ENCODE measurements around the gene TKT.

TKT gene

DNA sequence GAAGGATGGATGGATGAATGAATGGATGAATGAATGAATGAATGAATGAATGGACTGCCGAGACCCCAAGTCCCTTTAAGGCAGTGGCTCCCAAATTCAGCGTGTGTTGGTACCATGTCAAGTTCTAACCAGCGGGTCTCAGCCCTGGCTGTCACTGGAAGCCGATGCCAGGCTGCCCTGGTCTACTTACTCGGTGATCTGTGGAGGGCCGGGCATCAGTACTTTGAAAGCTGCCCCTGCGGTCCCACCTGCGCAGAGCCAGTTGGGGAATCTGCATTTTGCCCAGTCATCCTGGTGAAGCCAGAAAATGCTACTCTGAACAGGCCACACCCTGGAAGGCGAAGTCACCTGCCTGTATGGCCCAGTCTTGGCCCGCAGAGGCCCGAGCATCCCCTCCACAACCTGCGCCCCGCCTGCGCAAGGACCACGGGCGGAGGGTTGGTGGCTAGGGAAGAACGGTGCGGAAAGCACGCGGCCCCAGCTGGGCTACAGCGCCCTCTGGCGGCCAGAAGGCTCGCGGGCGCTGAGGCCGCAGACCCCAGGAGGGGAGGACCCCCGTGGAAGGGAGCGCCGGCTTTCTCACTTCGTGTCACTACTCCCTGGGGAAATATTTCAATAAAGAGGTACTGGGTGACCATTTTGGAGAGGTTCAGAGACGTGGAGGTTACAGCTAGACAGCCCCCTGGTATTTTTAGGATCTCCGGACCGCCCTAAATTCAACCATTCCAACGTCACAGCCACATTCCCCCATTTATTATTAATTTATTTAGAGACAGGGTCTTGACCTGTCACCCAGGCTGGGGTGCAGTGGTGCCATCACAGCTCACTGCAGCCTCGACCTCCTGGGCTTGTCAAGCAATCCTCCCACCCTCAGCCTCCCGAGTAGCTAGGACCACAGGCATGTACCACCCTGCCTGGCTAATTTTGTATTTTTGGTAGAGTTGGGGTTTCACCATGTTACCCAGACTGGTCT, 59.9 kb downstream of the TKT start:
- DNase-seq, result peak; percentile 72

DNA sequence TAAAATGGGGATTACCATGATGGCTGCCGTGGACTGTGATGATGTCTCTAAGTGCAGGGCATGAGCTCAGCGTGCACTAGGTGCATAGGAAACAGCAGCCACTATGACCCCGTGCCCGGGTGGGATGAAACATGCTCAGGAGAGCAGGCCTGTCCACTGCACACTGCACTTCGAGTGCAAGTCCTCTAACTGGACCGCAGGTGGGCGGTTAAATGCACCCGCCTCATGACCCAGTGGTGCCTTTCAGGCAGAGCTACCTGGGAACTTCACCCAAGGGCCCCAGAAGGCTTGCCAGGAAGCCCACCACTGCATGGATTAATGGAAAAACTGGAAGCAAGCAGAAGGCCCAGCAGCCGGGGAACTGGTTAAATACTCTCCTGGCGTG, 60.8 kb downstream of the TKT start:
- no peak for DNase-seq

DNA sequence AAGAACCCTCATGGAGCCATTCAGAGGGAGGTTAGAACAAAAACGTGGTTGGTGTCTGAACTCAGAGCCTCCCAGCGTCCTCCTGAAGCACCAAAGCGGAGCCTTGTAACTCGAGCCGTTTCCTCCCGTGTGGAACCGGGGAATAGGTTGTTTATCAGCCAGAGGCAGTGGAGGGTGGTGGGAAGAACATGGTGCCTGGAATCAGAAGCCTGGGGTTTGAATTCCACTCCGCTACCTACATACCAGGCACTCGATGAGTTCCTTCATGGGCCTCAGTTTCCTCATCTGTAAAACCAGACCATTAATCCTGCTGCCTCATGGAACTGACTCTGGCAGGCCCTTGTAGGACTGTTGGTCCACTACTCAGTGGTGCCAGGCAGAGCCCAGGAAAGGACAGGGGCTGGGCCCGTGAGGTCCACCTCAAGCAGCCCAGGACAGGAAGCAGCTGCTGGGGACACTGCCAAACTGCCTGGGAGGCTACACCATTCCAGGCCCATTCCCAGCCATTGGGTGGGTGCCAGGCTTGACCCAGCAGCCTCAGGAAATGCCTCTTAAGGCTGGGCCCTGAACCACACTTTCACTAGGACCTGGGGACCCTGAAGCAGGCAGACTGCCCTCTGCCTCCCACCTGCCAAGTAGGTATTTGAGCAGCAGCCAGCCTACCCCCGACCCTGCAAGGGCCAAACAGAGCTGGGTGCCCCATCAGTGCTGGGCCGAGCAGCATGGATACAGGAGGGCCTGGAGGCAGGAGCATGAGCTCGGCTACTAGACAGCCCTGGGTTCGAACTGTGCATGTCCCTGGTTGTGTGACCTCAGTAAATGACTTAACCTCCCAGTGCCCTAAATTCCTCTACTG, 61.4 kb downstream of the TKT start:
- DNase-seq, result no peak

DNA sequence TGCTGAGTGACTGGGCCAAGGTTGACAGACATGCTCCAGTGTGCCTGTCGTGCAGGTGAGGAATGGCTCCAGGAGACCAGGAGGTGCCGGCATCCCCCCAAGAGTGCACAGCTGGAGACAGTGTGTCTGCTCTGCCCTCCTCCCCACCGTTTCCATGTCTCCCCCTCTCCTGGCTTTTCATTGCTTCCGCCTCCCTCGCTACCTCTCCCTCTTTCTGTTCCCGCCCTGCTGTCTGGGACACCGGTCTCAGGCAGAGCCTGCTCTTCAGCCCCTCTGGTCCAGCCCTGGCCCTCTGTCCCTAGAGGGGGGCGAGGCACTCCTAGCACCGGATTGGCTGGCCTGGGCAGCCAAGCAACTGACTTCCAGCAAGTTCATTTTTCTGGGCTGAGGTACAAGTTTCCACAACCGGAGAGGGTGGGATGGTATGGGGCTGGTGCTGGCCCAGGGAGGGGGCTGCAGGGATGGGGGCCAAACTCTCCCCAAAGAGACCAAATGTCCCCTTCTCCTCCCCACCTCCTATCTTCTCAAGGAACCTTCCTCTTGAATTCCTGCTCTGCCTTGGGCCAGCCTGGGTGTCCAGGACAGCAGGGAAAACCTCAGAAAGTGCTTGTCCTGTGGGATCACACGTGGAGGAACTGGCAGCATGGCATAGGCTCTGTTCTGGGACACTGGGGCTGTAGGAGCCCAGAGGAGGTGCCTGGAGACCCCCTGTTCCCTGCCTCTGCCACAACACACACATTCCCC, 62.2 kb downstream of the TKT start:
- no peak for DNase-seq

DNA sequence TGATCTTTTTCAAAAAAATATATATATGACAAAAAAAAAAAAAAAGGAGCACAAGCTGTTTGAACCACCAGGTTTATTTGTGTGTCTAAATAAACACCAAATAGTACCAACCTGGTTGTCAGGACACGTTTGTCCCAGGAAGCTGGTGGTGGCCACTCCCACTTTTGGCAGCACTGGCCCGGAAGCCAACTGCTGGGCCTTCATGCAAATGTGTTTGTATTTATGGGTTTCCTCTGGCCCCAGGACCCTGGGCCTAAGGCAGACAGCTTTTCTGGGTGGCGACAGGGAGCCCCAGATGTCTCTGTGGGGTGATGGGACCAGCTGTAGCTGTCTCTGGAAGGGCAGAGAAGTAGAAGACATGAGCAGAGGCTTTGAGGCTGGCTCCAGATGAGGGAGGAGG, 63.2 kb downstream of the TKT start:
- no peak for DNase-seq

DNA sequence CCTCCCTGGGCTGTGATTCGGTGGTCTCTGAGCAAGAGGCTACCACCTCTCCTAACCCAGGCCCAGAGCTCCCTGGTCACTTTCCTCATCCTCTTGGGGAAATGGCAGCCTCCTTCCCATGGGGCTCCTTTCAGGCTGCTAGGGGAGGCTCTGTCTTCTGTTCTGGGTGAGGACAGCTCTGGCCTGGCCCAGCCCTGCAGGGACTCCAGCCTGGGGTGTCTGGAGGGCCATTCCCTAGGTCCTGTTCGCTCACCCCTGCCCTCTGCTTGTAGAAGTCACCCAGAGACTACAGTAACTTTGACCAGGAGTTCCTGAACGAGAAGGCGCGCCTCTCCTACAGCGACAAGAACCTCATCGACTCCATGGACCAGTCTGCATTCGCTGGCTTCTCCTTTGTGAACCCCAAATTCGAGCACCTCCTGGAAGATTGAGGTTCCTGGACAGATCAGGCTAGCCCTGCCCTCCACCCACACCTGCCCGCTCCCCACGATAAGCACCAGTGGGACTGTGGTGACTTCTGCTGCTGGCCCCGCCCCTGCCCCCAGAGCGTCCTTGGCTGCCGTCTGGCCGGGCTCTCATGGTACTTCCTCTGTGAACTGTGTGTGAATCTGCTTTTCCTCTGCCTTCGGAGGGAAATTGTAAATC, 63.9 kb downstream of the TKT start:
- no peak for DNase-seq

DNA sequence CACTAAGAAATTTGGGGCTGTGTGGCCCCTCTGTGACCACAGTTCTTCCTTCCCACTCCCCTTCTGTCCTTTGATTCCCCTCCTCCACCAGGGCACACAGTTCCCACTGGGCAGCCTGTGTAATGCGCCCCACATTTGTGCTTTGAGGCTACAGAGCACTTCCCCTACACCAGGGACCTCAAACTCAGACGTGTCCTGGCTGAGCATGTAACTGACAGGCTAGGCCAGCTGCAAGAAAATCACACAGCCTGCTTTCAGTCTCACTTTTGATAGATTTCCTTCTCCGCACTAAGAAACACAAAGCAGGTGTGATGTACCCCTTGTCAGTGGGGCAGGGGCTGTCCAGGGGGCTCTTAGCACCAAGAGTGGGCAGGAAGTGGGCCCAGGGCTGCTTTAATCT, 65.2 kb downstream of the TKT start:
- no peak for DNase-seq

DNA sequence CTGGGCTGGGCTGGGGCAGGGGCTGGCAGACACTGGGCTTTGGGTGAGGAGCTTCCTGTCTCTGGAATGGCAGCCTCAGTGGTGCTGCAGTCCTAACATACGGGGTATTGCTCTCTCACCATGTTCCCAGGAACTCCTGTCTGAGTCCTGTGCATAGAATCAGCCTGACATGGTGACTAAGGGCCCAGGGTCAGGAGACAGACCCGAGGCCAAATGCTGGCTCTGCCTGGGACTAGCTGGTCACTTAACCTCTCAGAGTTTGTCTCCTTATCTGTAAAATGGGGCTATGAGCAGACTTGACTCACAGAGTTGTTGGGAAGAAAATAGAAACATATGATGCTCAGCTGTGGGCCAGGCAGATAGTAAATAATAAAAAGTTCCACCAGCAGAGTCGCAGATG, 66.5 kb downstream of the TKT start:
- DNase-seq, result no peak

DNA sequence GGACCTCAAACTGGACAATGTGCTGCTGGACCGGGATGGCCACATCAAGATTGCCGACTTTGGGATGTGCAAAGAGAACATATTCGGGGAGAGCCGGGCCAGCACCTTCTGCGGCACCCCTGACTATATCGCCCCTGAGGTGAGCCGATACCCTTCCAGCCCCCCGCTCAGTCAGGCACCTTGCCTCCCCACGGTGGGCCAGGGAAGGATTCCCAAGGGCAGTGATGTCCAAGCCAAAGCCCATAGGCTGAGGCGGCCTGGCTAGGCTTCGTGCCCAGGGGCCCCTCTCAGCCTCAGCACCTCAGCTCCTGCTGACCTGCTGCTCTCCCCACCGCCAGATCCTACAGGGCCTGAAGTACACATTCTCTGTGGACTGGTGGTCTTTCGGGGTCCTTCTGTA, 67.1 kb downstream of the TKT start:
- DNase-seq, result no peak

DNA sequence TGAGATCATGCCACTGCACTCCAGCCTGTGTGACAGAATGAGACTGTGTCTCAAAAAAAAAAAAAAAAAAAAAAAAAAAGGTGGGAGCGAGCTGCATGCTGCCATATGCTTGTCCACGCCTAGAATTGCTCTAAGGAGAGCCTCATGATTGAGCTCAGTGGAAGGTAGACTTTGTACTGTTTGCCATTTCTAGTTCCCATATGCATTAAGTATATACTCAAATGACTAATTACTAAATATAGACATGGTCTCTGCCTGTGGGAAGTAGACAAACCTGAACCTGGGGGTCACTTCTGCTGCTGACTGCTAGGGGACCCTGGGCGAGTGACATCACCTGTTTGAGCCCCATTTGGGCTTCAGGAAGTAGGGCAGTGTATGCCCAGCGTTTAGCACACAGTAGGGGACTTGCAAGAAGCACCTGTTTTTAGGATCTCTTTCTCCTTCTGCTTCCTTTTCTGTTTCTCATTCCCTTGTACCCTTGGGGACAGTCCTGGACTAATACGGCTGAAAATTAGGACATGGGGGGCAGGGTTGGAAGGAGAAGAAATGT, 67.6 kb downstream of the TKT start:
- no peak for DNase-seq

DNA sequence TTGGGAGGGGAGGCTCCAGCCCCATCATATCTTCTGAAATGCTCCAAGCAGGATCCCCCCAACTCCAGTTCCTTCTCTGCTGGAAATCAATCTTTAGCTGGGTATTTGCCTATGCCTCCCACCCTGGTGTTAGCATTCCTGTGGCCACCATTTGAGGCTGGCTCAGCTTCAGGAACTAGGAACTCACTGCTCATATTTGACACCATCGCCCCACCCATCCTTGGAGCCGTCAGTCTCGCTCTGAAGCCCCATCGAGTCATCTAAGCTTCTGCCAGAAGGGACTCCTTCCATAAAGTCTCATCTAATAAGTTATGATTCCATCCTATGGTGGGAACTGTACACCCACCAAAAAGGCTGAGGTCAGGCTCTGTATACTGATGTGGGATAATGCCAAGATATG, 68.4 kb downstream of the TKT start:
- DNase-seq, result no peak

DNA sequence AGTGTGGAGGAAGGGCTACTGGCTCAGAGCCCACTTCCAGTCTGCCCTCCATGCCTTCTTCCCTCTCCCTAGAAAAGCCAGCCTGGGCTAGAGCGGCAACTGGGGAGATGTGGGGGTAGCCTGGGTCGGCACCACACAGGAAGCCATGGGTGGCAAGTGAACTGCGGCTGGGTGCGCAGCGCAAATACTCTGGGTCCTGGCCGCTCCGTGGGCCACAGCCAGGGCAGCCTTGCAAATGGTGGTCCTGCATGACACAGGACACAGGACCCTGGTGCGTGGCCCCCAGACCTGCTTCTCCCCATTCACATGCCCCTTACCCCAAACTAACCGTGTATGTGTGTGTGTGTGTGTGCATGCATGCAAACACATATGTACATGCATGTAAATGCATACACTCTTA, 69.1 kb downstream of the TKT start:
- no peak for DNase-seq

DNA sequence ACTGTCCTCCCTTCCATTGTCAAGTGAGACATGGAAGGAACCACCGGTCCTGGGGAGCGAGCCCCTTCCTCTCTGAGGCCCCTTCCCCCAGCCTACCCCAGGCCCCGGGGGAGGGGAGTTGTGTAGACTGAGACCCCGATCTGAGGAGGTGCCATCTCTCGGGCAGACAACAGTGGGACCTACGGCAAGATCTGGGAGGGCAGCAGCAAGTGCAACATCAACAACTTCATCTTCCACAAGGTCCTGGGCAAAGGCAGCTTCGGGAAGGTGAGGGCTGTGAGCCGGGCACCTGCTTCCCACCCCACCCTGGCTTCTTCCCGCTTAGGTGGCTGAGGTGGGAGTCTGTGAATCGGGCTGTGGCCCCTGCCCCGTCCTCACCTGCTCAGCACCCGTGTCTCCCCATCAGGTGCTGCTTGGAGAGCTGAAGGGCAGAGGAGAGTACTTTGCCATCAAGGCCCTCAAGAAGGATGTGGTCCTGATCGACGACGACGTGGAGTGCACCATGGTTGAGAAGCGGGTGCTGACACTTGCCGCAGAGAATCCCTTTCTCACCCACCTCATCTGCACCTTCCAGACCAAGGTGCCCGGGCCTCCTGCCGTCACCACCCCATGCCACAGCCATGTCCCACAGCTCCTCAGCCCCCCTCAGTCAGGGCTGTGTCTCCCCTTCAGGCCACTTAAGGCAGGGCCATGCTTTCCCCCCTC, 69.9 kb downstream of the TKT start:
- DNase-seq, result no peak

DNA sequence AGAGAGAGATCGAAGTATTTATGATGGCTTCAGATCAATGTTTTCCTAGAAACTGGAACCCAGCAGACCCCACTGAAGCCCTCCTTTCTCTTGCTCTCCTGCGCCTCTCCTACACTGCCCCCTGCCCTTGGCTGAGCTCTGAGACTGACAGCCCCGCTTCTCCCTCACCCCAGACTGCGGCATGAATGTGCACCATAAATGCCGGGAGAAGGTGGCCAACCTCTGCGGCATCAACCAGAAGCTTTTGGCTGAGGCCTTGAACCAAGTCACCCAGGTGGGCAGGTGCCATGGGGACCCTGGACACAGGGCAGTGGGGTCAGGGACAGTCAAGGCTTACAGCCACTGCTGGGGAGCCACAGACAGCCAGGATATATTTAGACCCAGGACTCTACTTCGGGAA, 71.1 kb downstream of the TKT start:
- DNase-seq, result no peak

DNA sequence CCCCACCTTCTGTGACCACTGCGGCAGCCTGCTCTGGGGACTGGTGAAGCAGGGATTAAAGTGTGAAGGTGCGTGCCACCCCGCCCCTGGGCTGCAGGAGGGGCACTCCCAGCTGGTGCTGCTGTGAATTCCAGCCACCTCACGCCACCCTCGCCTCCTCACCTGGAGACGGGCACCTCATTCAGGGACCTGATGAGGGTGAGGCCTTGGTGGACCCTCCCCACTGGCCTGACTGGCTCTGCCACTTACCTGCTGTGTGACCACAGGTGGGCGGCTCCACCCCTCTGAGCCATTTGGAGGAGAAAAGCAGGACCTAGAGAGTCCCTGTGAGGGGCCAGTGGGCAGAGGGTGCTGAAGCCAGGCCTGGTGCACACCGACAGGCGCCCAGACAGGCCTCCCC, 72.3 kb downstream of the TKT start:
- no peak for DNase-seq

DNA sequence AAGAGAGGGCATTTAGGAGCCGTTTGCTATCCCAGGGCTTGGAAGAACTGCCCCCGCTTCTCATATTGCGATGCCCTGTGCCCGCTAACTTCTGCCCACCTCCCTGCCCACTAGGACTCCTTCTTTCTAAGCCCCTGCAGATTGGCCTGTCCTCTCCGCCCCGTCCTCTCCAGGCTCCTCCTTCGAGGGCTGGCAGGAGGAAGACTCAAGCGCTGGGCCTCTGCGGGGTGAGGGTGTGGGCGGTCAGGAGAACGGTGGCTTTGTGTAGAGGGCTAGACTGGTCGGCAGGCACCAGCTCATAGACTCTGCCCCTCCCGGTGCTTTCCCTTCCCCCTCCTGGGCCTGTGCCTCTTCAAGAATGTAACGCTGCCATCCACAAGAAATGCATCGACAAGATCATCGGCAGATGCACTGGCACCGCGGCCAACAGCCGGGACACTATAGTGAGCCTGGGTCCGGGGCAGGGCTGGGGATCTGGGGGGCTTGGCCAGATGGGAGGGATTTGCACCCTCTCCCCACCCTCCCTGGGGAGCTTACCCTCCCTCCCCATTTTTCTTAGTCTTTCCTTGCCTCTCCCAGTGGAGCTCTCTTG, 73.0 kb downstream of the TKT start:
- DNase-seq, result no peak

DNA sequence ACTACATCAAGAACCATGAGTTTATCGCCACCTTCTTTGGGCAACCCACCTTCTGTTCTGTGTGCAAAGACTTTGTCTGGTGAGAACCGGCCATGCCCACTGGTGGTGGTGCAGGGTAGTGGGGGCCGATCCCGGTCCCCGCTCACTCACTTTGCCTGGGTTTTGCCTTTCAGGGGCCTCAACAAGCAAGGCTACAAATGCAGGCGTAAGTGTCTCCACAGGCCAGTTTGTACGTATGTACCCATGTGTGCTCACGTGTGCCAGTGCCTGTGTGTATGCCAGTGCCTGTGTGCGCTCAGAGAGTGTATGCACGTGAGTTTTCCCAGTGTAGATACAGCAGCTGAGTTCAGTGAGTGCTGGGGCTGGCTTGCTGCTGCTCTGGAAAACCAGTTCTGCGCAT, 74.3 kb downstream of the TKT start:
- DNase-seq, result no peak

DNA sequence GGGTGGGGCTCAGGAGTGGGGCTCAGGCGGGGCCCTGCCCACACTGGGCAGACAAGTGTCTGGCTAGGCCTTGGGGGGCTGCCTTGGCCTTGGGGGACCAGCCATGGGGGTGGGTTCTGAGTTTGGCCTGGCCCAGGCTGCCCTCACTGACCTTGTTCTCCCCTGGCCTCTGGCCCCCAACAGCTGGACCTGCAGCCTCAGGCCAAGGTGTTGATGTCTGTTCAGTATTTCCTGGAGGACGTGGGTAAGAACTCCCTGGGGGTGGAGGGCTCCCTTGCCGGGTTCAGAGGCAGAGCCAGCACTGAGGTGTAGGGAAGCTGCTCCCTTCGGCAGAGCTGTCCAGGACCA, 74.8 kb downstream of the TKT start:
- no peak for DNase-seq

DNA sequence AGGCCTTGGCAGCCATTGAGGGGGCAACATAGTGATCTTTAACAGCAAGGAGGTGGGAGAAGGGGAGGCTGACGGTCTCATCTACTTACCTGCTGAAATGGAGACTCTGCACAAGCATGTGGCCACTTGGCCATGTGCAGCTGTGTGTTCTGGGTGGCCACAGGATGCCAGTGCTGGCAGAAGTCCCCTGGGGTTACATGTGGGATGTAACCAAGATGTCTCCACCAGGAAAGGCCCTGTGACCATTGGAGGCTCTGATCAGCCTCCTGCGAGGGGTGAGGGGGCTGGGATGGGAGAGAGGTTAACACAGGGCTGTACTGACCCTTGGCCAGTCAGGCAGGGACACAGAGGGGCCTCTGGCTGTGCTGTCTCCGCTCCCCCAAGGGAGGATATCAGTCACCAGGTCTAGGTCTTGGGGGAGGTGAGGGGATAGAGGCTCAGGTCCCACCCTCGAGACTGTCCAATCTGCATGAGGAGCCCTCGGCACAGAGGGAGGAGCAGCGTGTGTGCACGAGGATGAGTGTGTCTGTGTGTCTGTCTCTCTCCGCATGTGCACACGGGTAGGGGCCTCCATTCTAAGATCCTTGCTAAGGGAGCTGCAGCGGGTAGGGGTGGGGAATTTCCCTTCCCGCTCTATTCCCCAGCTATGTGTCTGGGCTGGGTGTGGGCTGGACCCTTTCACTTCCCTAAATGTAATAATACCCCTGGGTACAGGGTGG, 75.4 kb downstream of the TKT start:
- DNase-seq, result peak; percentile 74

DNA sequence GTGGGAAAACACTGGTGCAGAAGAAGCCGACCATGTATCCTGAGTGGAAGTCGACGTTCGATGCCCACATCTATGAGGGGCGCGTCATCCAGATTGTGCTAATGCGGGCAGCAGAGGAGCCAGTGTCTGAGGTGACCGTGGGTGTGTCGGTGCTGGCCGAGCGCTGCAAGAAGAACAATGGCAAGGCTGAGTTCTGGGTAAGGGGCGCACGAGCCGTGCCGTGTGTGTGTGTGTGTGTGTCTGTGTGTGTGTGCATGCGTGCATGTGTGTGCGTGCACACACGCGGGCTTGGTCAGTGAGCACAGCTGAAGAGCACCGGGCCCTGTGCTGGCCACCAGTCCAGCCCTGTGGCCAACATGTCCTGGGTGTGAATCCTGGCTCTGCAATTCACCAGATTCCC, 76.2 kb downstream of the TKT start:
- no peak for DNase-seq

DNA sequence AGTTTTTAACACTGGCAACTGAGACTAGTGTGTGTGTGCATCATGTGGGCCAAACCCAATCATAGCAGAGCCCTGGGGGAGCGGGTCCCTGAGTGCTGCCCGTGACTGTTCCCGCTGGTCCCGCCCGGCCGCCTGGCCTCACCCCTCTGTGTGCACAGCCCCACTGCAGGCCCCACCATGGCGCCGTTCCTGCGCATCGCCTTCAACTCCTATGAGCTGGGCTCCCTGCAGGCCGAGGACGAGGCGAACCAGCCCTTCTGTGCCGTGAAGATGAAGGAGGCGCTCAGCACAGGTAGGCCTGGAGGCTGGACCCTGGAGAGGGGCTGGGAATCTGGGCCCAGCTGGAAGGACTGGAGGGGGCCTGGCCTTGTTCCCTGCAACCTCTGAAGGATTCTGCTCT, 77.6 kb downstream of the TKT start:
- DNase-seq, result no peak

Measured in RPMI8226 (cell line).